ENCODE results near the gene ERGIC1. TPM values are rescaled to one million over a fixed set of nuclear protein-coding genes. Genes with fewer than 3 reads are reported as not detected.

Gene ERGIC1
- total RNA-seq, 1 experiment from 2014 or later = 89.8 TPM

- TF ChIP-seq ATF2 (CRISPR knock-in tag; IDR thresholded peaks at IDR 0.05; ENCODE audit: borderline replicate concordance, low read depth) (no peak), ARID4B (CRISPR knock-in tag; IDR thresholded peaks at IDR 0.05; ENCODE audit: borderline replicate concordance) (no peak), FOXK1 (CRISPR knock-in tag; IDR thresholded peaks at IDR 0.05) (no peak), E2F4 (CRISPR knock-in tag; IDR thresholded peaks at IDR 0.05; ENCODE audit: borderline replicate concordance, low read depth) (no peak), MYBL2 (CRISPR knock-in tag; IDR thresholded peaks at IDR 0.05) (no peak), GABPB1 (CRISPR knock-in tag; IDR thresholded peaks at IDR 0.05) (no peak), IRF1 (CRISPR knock-in tag; IDR thresholded peaks at IDR 0.05) (no peak)
These were observed 35.6 kb downstream of the ERGIC1 start (continued) for GRCh38 chr5:172869691-172870090.

- peaks cover 58% of the 10 kb centered on the region for H3K4me1 Mint-ChIP-seq
- no peak for DNase-seq (ENCODE audit: low spot score)
- POLR2A ChIA-PET = no interaction called here
- ATAC-seq = no peak
- H3K27ac Mint-ChIP-seq = no peak overlapping the region
- H3K27me3 Mint-ChIP-seq (ENCODE audit: low read depth) = no peaks in the 10 kb centered on the region
- no peaks in the 10 kb centered on the region for H3K9me3 Mint-ChIP-seq
- no peak overlapping the region for H3K4me3 Mint-ChIP-seq
- CTCF ChIA-PET = interaction anchor here (0.9 to 3.4 kb wide), 3 partner anchors 69 to 156 kb away, joined by 3 to 11 read pairs (median 3); no protein-coding TSS in a partner anchor
- no peaks in the 10 kb centered on the region for H3K36me3 Mint-ChIP-seq
- TF ChIP-seq ZNF532 (CRISPR knock-in tag; IDR thresholded peaks at IDR 0.05; ENCODE audit: borderline replicate concordance) = no peak
- TF ChIP-seq RORB (CRISPR knock-in tag; IDR thresholded peaks at IDR 0.05) = no peak
These were observed 36.3 kb downstream of the ERGIC1 start for GRCh38 chr5:172870291-172870714.
